Measurements from ENCODE around the gene RELA.

GRCh38 chr11:65617990-65618751 is 44.5 kb downstream of the RELA start:
- no peak for TF ChIP-seq CTCF (conservative IDR thresholded peaks at IDR 0.05; ENCODE audit: low read depth in 2 of 2)
- no peak for TF ChIP-seq CREB1 (CRISPR knock-in tag; IDR thresholded peaks at IDR 0.05; ENCODE audit: low read depth)
- TF ChIP-seq EZH2 (IDR thresholded peaks at IDR 0.05; ENCODE audit: low read depth, unreplicated experiment) = no peak
- no peak for TF ChIP-seq POLR2AphosphoS5 (IDR thresholded peaks at IDR 0.05; ENCODE audit: low read depth)
- TF ChIP-seq NANOG (IDR thresholded peaks at IDR 0.05; ENCODE audit: borderline replicate concordance) = no peak
- no peak for TF ChIP-seq JUNB (IDR thresholded peaks at IDR 0.05; ENCODE audit: unreplicated experiment)
- TF ChIP-seq, protein P1, sequence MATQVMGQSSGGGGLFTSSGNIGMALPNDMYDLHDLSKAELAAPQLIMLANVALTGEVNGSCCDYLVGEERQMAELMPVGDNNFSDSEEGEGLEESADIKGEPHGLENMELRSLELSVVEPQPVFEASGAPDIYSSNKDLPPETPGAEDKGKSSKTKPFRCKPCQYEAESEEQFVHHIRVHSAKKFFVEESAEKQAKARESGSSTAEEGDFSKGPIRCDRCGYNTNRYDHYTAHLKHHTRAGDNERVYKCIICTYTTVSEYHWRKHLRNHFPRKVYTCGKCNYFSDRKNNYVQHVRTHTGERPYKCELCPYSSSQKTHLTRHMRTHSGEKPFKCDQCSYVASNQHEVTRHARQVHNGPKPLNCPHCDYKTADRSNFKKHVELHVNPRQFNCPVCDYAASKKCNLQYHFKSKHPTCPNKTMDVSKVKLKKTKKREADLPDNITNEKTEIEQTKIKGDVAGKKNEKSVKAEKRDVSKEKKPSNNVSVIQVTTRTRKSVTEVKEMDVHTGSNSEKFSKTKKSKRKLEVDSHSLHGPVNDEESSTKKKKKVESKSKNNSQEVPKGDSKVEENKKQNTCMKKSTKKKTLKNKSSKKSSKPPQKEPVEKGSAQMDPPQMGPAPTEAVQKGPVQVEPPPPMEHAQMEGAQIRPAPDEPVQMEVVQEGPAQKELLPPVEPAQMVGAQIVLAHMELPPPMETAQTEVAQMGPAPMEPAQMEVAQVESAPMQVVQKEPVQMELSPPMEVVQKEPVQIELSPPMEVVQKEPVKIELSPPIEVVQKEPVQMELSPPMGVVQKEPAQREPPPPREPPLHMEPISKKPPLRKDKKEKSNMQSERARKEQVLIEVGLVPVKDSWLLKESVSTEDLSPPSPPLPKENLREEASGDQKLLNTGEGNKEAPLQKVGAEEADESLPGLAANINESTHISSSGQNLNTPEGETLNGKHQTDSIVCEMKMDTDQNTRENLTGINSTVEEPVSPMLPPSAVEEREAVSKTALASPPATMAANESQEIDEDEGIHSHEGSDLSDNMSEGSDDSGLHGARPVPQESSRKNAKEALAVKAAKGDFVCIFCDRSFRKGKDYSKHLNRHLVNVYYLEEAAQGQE (IDR thresholded peaks at IDR 0.05; ENCODE audit: unreplicated experiment) = no peak
